GM06990 (cell line): ENCODE data around the gene MICOS13.
A peak's percentile ranks its signal among the peaks of the same experiment; 100 is the strongest.

ENCODE experiments used
- DNase-seq: peaks from one replicate; pipeline ENCODE4 v3.0.0-alpha.2; 2011; ENCODE audit not compliant: insufficient read length; ENCODE audit errors: extremely low read depth
- H3K27me3 ChIP-seq: replicated peaks from 2 replicates; pipeline ENCODE4 v1.6.0; 2011; ENCODE audit warnings: low read length; ENCODE audit not compliant: control insufficient read depth, insufficient read depth
- H3K36me3 ChIP-seq: 2 replicates; pipeline ENCODE4 v1.5.1; 2011; ENCODE audit warnings: low read length; ENCODE audit not compliant: control insufficient read depth, insufficient read depth
- H3K4me3 ChIP-seq: replicated peaks from 2 replicates; pipeline ENCODE4 v1.5.1; 2011; ENCODE audit warnings: low read depth, mild to moderate bottlenecking, control low read depth, low read length
- CTCF ChIP-seq: IDR thresholded peaks from 2 replicates; pipeline ENCODE4 v1.5.1; 2011; ENCODE audit warnings: low read length, control low read depth, mild to moderate bottlenecking, inconsistent platforms; ENCODE audit not compliant: insufficient read depth, poor library complexity, severe bottlenecking

Gene MICOS13

GRCh38 chr19:5682107-5682482 lies 1.8 kb upstream of the MICOS13 start:
- Histone ChIP-seq H3K27me3 (no peaks in the 10 kb centered on the region), H3K36me3 (peaks cover 4% of the 10 kb centered on the region), H3K4me3 (no peak overlapping the region)
- no peak for TF ChIP-seq CTCF
- no peak for DNase-seq

GRCh38 chr19:5681391-5682106 lies 1.2 kb upstream of the MICOS13 start:
- no peak for DNase-seq
- no peaks in the 10 kb centered on the region for H3K27me3 ChIP-seq
- TF ChIP-seq CTCF, result no peak
- peaks cover 4% of the 10 kb centered on the region for H3K36me3 ChIP-seq
- H3K4me3 ChIP-seq, result peak overlapping the region; percentile 62

DNA sequence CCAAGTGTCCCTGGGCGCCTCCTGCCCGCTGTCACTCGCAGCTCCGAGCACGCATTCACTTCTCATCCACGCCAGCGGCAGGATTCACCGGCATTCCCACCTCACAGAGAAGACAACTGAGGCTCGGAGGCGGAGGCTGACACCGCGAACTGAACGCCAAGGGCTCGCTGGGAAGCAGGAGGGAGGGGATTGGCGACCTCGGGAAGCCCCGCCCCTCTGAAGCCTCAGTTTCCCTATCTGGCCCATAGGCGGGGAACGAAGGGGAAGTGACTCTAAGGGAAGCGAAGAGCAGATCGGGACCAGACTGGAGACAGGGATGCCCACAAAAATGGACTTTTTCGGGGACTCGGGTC lies 256 bp downstream of the MICOS13 start:
- DNase-seq, result no peak
- Histone ChIP-seq H3K4me3 (peak overlapping the region; percentile 85), H3K36me3 (peaks cover 5% of the 10 kb centered on the region), H3K27me3 (no peaks in the 10 kb centered on the region)
- TF ChIP-seq CTCF, result no peak

DNA sequence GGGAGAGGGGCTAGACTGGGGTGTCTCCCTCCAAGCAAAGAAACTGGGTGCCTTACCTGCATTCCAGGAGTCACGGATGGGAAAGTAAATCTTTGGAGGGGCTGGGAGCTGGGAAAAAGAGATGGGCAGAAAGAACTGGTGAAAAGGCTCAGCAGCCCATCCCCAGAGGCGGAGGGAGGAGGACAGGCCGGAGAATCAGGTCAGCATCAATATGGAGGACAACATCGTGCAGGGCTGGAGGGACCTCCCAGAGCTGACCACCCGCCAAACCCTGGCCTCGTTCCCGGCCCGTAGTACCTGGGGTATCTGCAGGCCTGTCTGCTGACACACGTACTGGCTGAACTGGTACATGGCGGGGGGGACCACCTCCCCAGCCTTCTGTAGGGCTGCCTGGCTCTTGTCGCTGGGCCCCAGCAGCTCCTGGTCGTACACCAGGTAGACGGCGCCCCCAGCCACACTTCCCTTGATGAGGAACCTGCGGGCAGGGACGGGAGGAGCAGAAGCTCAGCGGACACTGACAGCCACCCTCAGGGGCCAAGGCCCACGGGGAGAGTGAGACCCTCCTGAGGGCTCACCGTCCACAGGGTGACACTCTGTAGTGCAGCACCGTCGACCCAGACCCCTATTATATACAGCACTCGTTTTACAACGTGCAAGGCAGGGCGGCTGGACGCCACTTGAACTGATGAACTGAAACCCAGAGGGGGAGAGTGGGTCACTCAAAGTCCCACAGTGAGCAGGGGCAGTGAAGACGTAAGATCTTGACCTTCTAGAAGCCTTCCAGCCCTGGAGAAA lies 830 bp downstream of the MICOS13 start:
- H3K36me3 ChIP-seq, result peaks cover 7% of the 10 kb centered on the region
- no peaks in the 10 kb centered on the region for H3K27me3 ChIP-seq
- no peak for DNase-seq
- peak overlapping the region; percentile 85 for H3K4me3 ChIP-seq
- TF ChIP-seq CTCF, result no peak

- no peaks in the 10 kb centered on the region for H3K27me3 ChIP-seq
- H3K36me3 ChIP-seq, result peaks cover 7% of the 10 kb centered on the region
- no peak overlapping the region for H3K4me3 ChIP-seq
- TF ChIP-seq CTCF, result no peak
- DNase-seq, result no peak
Observed at GRCh38 chr19:5678071-5678718, 2.1 kb downstream of the MICOS13 start.
